Measurements from ENCODE around the gene WNT3.

DNA sequence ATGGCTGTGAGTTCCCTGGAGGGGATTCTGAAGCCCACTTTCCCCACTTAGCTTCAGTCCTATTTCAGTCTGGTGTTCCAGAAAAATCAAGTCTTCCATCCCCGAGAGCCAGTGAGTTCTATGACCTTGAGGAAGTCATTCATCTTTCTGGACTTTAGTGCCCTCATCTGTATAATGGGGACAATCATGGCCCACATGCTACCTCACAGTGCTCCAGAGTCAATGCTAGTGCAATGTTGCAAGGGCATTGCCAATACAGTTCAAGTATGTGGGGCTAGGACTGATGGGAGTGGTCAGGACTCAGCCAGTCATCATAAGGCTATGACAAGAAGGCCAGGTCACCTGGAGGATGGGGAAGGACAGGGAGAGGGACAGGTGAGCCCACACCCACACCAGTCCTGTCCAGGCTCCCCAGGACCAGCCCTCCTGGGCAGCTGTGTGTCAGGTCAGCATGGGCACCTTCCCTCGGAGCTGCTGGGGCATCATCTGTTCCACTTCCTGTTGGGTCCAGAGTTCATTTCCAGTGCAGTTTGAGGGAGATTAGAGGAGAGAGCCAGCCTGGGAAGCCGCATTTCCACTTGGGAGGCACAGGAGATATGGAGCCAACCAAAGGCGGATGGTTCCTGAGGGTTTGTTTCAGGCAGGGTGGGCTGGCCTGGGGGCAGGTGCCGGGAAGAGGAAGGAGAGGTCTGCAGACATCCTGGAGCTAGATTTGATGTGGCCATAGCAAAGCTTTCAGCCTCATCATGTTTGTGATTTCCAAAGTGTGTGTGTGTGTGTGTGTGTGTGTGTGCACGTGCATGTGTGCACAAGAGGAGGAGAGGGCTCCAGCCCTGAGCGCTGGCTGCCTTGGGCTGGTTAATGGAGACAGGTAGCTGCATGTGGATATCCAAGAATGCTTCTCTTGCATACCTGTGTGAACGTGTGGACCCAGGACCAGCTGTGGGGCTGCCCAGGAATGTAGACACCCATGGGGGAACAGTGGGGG lies 29.0 kb upstream of the WNT3 start:
- TF ChIP-seq, protein P1, sequence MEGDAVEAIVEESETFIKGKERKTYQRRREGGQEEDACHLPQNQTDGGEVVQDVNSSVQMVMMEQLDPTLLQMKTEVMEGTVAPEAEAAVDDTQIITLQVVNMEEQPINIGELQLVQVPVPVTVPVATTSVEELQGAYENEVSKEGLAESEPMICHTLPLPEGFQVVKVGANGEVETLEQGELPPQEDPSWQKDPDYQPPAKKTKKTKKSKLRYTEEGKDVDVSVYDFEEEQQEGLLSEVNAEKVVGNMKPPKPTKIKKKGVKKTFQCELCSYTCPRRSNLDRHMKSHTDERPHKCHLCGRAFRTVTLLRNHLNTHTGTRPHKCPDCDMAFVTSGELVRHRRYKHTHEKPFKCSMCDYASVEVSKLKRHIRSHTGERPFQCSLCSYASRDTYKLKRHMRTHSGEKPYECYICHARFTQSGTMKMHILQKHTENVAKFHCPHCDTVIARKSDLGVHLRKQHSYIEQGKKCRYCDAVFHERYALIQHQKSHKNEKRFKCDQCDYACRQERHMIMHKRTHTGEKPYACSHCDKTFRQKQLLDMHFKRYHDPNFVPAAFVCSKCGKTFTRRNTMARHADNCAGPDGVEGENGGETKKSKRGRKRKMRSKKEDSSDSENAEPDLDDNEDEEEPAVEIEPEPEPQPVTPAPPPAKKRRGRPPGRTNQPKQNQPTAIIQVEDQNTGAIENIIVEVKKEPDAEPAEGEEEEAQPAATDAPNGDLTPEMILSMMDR (IDR thresholded peaks at IDR 0.05 in 2 of 3, conservative IDR thresholded peaks at IDR 0.05 in 1 of 3; ENCODE audit: borderline replicate concordance in 1 of 3, insufficient read depth in 1 of 3, low read depth in 2 of 3, low read length in 2 of 3): no peak
- TF ChIP-seq SP1 (IDR thresholded peaks at IDR 0.05; ENCODE audit: low read depth): no peak
- TF ChIP-seq, protein P2, sequence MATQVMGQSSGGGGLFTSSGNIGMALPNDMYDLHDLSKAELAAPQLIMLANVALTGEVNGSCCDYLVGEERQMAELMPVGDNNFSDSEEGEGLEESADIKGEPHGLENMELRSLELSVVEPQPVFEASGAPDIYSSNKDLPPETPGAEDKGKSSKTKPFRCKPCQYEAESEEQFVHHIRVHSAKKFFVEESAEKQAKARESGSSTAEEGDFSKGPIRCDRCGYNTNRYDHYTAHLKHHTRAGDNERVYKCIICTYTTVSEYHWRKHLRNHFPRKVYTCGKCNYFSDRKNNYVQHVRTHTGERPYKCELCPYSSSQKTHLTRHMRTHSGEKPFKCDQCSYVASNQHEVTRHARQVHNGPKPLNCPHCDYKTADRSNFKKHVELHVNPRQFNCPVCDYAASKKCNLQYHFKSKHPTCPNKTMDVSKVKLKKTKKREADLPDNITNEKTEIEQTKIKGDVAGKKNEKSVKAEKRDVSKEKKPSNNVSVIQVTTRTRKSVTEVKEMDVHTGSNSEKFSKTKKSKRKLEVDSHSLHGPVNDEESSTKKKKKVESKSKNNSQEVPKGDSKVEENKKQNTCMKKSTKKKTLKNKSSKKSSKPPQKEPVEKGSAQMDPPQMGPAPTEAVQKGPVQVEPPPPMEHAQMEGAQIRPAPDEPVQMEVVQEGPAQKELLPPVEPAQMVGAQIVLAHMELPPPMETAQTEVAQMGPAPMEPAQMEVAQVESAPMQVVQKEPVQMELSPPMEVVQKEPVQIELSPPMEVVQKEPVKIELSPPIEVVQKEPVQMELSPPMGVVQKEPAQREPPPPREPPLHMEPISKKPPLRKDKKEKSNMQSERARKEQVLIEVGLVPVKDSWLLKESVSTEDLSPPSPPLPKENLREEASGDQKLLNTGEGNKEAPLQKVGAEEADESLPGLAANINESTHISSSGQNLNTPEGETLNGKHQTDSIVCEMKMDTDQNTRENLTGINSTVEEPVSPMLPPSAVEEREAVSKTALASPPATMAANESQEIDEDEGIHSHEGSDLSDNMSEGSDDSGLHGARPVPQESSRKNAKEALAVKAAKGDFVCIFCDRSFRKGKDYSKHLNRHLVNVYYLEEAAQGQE (IDR thresholded peaks at IDR 0.05; ENCODE audit: low read depth): no peak
- TF ChIP-seq RAD21 (IDR thresholded peaks at IDR 0.05; ENCODE audit: low read depth): no peak
- no peak for TF ChIP-seq EGR1 (IDR thresholded peaks at IDR 0.05; ENCODE audit: low read depth)
- TF ChIP-seq POLR2AphosphoS5 (IDR thresholded peaks at IDR 0.05; ENCODE audit: low read depth, low read length): no peak
- TF ChIP-seq CBX3 (IDR thresholded peaks at IDR 0.05; ENCODE audit: low read depth): no peak

Measured in HCT116 (cell line).